HL-60/S4 treated with retinoic acid at 250 ng/mL for 4 days and 3 days (cell line): ENCODE measurements around the gene CRELD2.

Experiments
- in situ Hi-C: fragments of 300-500 bp; cut with MboI; formaldehyde crosslinking; loops from 2 replicates; pipeline ENCODE4 v1.7.0; 2022; ENCODE audit warnings: low sequenced_read_pairs

Gene CRELD2

DNA sequence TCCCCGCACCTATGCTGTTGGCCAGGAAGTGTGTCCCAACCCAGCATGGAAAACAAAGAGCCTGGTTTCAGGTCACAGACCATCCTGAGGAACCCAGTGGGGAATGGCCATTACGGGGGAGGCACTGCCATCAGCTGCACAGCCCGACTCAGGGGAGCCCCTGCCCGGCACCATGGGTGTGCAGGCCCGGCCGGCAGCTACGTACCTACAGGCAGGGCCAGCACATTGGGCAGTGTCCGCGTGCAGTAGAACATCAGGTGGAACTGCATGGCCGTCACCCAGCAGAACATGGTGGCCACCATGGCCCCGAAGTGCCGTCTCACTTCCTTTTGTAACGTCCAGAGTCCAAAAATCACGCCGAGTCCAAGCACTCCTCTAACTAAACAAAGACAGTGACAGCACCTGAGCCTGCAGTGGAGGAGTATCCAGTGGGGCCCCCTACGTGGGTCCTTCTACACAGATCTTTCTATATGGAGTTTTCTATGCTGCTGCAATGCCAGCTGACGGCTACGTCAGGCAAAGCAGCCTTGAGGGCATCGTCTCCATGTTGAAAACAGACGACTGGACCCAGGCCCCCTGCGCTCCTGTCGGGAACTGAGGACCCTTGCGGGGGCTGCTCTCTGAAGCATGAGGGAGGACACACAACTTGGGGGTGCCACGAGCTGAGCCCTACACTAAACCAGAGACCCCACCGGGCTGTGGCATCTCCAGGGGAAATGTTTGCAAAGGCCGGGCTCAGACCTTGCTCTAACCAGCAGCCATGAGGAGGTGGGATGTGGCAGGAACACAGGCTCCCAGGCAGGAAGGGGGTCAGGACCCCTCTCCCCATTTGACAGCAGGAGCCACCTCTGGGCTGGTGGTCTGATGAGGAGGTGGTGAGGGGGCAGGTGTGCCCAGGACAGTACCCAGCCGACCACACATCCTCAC lies 7.9 kb upstream of the CRELD2 start:
- in situ Hi-C loops, result no loop called here

DNA sequence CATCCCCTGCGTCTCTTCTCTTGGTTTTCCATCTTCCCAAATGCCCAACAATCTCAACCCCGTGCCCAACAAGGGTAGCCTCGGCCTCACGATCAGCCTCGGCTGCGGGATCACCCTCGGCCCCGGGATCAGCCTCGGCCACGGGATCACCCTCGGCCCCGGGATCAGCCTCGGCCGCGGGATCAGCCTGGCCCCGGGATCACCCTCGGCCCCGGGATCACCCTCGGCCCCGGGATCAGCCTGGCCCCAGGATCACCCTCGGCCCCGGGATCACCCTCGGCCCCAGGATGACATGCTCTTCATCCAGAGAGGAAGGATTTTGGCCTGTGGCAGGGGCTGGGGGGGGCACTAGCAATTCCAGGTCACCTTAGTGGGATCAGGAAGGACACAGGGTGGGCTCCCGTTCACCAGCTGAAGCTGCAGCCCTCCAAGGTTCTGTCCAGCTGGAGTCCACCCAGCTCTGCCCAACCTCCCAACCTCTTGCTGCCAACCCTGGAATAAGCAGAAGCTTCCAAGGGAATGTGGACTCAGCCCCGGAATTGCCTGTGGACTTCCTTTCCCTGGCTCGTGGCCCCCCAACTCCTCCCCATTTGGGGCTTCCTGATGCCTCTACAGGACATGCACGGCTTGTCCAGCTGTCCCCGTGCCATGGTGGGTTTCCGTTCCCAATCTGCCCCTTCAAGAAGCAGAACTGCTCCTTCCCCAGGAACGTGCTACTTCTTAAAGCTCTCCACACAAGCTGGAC lies 6.4 kb upstream of the CRELD2 start:
- in situ Hi-C loops, result no loop called here

DNA sequence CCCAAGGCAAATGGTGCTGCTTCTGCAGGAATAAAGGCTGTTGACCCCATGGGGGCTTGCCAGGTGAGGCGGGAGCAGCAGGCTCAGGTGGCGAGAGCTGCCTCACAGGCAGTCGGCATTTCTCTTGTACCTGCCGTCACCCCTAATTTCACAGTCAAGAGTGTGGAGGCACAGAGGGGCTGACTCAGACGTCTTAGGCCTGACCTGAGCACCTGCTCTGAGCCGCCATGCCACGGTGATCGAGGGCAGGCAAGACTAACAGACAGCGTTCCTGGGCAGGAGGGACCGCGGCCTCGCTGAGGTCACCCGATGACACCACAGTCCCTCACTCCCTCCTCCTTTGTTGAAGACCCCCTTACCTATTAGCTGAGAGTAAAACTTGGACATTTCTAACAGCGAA lies 5.4 kb upstream of the CRELD2 start:
- in situ Hi-C loops, result no loop called here

DNA sequence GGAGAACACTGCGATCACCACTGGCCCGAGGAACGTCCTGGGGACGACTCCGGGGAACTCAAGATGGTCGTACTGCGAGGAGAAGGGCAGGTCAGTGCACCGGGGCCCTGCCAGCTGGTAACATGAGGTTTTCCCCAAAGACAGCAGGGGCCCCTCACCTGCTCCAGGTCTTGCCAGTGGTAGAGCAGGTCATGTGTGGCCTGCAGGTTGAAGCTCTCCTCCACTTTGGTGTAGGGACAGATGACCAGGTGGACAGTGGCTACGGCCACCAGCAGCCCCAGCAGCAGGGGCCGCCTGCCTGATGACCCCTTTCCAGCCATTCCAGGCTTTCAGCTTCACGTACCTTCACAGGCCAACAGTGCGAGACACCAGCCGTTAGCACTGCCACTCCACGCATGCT lies 5.0 kb upstream of the CRELD2 start:
- in situ Hi-C loops, result no loop called here

DNA sequence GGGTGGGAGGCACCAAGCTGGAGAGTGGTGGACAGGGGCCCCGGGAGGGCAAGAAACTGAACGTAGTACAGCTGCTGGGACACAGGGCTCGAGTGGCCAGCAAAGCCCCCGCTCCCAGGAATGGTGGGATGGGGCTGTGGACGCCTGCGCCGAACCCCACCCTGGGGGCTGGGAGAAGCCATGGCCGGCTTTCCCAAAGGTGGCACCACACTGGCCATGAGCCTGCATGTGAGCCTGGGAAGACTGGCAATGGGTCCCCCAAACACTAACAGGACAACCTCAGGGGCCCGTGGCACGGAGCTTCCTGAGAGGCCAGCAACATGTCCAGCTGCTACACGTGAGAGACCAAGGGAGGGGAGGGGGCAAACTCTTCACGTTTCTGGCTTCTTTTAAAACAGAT lies 4.2 kb upstream of the CRELD2 start:
- in situ Hi-C loops, result no loop called here

DNA sequence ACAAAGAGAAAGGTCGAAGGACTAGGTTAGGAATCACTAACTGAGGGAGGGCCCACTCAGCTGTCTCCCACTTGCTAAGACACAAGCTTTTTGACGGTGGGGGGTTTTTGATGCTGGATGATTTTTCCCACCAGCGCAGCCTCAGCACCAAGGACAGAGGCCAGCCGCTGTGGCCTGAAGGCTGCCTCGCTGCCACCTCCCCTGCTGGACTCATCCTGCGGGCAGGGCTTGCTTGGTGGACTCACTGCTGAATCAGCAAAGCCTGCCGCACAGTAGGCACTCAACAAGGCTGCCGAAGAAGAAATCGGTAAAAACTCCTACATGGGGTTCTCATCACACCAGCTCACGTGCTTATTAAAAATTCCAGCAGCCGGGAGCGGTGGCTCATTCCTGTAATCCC lies 2.8 kb upstream of the CRELD2 start:
- in situ Hi-C loops, result no loop called here

DNA sequence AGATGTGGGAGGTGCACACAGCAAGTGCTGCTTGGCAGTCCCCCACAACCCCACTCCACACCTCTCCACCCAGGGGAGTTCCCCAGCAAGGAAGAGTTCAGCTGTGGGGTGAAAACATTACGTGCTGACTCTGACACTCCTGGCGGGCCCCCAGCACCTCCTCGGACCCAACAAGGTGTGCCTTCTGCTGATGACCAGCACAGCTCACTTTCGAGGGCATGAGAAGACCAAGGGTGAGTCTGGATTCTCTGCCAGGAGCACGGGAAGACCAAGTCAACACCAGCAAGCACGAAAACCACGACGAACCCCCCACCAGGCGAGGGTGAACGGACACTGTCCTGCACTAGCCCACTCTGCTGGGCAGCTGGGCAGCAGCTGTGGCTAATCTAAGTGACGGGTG lies 1.6 kb upstream of the CRELD2 start:
- in situ Hi-C loops, result no loop called here

DNA sequence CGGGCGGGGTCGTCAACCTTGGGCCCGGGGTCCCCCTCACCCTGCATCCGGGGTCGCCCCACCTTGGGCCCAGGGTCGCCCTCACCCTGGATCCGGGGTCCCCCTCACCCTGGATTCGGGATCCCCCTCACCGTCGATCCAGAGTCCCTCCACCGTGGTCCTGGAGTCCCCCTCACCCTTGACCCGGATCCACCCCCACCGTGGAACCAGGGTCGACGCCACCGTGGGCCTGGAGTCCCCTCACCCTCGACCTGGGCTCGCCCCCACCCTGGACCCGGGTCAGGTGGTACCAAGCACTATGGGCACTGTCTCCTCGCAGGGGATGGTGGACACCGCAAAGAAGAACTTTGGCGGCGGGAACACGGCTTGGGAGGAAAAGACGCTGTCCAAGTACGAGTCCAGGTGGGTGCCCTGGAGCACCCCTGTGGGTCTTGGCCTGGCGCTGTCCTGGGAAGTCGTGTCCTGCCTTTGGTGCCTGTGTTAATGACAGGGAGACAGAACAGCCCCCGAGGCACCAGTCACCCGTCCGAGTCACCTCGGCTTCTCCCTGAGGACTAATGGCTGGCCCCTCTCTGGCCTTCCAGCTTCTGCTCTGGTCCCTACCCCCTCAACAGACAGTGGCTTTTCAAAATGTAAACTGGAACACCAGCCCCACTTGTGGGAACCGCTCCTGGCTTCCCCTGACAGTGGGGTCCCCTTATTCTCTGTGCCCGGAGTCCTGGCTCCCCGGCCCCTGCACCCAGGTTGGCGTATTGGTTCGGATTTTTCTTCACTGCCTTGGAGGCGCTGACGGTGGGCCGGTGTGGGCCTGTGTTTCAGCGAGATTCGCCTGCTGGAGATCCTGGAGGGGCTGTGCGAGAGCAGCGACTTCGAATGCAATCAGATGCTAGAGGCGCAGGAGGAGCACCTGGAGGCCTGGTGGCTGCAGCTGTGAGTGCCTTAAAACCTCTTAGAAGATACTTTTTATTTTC lies 762 bp downstream of the CRELD2 start:
- in situ Hi-C loops, result no loop called here

DNA sequence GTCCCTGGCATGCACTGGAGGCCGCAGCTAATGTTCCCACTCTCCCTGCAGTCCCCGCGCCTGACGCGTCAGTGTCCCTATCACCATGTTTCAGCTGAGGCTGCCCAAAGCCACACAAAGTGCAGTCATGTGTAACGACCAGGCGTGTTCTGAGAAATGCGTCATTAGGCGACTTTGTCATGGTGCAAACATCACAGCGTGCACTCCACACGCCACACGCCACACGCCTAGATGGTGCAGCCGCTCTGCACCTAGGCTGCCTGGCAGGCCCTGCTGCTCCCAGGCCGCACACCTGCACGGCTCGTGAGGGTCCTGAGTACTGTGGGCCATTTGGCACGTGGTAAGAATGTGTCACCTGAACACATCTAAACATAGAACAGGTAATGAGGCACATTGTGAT lies 2.4 kb downstream of the CRELD2 start:
- in situ Hi-C loops, result no loop called here

DNA sequence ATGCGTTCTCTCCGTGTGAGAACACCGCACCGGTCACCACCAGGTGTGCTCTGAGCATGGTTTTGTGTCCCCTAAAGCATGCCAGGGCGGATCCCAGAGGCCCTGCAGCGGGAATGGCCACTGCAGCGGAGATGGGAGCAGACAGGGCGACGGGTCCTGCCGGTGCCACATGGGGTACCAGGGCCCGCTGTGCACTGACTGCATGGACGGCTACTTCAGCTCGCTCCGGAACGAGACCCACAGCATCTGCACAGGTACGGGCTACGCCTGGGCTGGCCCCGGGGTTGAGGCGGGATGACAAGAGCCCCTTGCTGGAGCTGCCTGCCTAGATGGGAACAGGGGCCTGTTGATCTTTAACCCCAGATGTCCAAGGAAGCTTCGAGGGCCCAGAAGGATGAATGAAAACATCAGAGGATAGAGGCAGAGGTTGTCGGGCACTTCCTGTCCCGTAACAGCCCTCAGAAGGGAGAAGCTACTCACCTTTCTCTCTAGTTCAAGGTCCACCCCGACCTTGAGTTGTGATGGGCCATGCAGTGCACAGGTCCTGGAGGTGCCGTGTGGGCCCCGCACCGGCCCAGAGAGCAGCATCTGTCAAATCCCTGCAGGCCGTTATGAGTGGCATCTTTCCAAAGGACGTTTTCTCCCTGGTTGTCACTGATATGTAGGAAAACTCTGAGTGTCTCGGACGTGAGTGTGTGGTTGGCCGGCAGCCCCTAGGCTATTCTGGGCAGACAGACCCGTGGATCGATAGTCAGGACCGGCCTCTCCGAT lies 3.3 kb downstream of the CRELD2 start:
- in situ Hi-C loops, result no loop called here

DNA sequence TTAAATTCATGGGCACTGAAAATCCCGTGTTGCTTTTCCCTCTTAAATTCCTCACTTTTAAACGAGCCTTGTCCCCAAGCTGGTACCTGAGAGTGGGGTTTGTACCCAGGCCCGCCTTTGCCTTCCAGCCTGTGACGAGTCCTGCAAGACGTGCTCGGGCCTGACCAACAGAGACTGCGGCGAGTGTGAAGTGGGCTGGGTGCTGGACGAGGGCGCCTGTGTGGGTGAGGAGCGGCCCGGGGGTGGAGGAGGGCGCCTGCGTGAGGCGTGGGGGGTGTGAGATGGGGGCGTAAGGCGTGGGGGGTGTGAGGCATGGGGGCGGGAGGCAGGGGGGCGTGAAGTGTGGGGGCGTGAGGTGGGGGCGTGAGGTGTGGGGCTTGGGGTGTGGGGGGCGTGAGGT lies 4.0 kb downstream of the CRELD2 start:
- in situ Hi-C loops, result no loop called here

DNA sequence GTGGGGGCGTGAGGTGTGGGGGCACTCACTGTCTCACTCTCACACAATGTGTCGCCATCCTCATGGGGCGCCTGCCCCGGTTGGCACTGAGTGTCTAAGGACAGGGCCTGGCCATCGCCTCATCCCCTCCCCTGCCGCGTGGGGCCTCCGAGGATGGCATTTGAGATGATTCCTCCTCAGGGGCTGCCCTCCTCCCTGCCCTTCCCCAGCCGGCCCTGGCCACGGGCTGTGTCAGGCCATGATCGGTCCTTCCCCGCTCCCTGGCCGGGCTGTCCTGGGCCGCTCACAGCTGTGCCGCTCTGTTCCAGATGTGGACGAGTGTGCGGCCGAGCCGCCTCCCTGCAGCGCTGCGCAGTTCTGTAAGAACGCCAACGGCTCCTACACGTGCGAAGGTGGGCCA lies 4.5 kb downstream of the CRELD2 start:
- in situ Hi-C loops, result no loop called here

DNA sequence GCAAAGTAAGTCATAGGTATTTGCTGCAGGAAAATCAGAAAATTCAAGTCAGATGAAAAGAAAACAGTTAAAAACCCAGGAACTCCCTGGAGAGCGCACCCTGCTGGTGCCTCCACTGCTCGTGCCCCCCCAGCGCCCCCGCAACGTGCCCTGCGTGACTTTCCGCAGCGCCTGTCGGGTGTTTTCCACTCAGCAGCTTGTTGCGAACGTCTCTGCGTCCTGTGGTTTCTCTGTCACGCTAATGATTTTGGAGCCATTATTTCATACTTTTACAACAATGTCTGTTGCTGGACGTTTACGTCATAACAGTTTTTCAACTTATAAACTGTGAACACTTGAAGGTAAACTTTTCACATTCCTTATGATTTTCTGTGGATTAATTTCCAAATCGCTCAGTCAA lies 5.0 kb downstream of the CRELD2 start:
- in situ Hi-C loops, result no loop called here

DNA sequence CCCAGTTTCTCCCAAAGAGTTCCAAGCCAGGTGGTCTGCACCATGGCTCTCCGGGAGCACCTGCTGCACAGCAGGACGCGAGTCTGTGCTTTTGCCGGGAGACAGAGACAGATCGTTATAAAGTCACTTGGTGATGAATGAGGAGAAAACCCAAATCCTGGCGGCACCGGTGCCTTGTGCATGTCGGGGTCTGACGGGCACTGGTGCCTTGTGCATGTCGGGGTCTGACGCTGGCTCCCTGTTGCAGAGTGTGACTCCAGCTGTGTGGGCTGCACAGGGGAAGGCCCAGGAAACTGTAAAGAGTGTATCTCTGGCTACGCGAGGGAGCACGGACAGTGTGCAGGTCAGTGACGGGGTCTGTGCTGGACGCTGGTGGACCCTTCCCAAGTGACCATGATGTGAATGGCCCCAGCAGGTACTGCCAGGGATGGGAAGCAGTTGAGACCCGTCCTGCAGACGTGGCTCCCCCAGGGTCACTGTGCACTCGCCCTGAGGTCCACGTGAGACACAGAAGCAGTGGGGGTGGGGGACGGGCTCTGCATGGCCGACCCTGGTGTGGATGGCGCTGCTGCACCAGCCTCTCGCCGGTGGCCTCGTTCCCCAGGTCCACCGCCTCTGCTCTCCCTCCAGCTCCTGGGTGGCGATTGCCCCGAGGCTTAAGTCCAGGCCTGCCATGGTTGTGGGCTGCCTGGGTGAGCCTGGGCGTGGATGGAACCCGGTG lies 5.8 kb downstream of the CRELD2 start:
- in situ Hi-C loops, result no loop called here

DNA sequence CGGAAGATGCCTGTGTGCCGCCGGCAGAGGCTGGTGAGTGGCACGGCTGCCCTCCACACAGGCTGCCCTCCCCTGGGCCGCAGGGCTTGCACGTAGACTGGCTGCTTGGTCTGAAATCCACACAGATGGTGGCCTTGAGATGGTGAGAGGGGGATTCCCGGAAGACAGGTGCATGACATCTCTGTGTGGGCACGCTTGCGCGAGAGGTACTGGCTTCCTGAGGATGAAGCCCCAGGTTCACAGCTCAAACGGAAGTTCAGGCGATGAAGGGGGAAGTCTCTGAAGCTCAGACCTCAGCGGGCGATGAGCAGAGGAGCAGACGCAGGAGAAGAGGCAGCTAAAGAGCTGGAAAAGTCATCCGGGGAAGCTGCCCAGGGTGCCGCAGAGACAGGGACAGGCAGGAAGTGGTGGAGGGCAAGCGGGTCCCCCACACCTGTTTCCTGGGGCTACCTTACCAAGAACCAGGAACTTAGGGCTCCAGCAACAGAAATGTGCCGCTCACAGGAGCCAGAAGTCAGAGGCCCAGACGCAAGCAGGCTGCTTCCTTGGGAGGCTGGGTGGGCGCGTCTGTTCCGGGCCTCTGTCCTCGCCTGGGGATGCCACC lies 7.2 kb downstream of the CRELD2 start:
- in situ Hi-C loops, result no loop called here

DNA sequence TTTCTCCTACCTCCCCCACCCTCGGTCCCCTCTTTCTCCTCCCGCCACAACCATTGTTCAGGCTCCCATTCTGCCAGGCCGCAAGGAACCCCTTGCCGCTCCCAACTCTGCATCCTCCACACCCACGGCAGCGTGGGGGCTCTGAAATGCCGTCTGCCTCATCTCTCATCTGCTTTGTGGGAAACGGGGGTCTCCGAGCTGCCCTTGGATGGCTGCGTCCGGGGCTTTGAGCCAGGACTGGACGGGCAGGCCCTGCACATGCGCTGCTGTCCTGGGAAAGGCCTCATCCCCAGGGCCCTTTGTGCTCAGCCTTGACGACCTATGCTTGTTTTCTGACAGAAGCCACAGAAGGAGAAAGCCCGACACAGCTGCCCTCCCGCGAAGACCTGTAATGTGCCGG lies 8.5 kb downstream of the CRELD2 start:
- in situ Hi-C loops, result no loop called here

DNA sequence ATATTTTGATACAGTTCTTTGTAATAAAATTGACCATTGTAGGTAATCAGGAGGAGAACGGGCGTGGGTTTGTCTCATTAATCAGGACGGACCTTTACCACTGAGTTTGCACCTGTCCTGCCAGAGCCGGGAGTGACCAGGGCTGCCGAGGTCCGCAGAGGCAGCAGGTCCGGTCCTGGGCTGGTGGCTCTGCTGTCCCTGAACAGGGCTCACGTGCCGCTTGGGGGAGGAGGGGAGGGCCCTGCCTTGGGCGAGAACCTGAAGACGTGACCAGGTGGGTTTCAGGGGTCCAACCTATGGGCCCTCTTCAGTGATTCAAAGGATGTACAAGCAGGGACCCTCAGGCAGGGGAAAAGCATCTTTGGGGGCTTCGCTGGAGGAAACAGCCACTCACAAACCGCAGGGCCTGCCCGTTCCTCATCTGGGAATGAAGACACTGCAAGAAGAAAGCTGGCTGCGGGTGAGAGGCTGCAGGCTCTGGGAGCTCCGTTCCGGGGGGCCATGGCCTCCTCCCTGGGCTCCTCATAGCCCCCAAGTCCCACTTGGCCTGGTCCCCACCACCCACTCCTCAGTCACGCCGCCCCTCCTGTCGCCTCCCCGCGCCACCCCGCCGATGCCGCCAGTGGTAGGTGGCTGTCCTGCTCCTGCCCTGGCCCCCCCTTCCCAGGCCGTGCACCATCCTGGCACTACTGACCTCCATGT lies 9.2 kb downstream of the CRELD2 start:
- in situ Hi-C loops, result no loop called here

DNA sequence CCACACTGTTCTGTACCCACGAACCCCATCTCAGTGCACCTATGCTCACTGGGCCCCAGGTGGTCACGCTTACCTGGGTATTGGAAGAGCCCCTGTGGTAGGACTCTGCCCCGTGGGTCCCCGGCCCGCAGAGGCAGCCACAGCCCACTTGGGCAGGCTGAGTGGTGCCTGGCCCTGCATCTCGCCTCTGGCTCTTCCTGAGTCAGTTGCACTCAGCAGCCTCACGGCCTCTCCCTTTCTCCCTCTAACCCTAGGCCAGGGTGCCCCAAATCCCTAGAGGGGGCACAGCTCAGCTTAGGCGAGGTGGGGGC lies 9.7 kb downstream of the CRELD2 start:
- in situ Hi-C loops, result no loop called here
